ENCODE results near the gene ARHGEF2. TPM values are rescaled to one million over a fixed set of nuclear protein-coding genes. Genes with fewer than 3 reads are reported as not detected.
A peak's percentile ranks its signal among the peaks of the same experiment; 100 is the strongest.
"Not testable (repeated sequence)": the region's sequence is repeated elsewhere in the genome, so short reads cannot be mapped to it uniquely, and the experiment has no call there.

The ARHGEF2 gene
- total RNA-seq, 1 experiment from 2014 or later = 90.1 TPM

DNA sequence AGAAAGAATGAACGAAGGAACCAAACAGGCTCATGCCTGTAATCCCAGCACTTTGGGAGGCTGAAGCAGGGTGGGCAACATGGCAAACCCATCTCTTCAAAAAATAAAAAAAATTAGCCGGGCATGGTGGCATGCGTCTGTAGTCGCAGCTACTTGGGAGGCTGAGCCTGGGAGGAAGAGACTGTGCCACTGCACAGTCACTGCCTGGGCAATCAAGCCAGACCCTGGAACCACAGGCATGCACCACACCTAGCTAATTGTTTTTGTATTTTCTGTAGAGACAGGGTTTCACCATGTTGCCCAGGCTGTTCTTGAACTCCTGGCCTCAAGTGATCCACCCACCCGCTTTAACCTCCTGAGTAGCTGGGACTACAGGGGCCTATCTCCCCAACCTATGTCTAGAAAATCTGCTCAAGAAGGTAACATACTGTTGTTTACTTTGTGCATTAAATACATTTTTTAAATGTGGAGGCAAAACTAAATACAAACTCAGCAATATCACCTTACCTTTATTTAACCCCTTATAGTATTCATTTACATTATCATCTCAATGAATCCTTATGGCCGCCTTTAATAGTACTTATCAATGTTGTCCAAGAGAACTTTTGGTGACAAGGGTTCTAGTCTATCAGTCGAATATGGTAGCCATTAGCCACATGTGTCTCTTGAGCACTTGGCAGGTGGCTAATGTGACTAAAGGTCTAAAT is 46.9 kb downstream of the ARHGEF2 start:
- peaks cover 54 to 67% of the 10 kb centered on the region in 2 experiments for H3K36me3 ChIP-seq (ENCODE audit: control insufficient read depth in 1 of 2, insufficient read depth in 2 of 2, low read length in 2 of 2)
- ATAC-seq (no peak), DNase-seq (ENCODE audit: low read depth, low spot score) (no peak)
- no peak overlapping the region for H3K27ac ChIP-seq (ENCODE audit: low read depth, low read length)
- no peak overlapping the region for H3K4me3 ChIP-seq (replicated peaks in 1 of 2; ENCODE audit: low read depth in 1 of 2, low read length in 2 of 2)
- H3K9ac ChIP-seq (ENCODE audit: low read length) = no peak overlapping the region
- intact Hi-C loops (cut with micrococcal nuclease) = loop anchor here (2.0 kb wide), 1 partner anchor 15 kb away; no protein-coding TSS in a partner anchor
- H3K9me3 ChIP-seq (ENCODE audit: control insufficient read depth in 1 of 2, insufficient read depth in 1 of 2, low read depth in 1 of 2, low read length in 2 of 2) = no peaks in the 10 kb centered on the region
- peaks cover 77% of the 10 kb centered on the region for H3K79me2 ChIP-seq (ENCODE audit: insufficient read depth, low read length)
- H4K20me1 ChIP-seq (ENCODE audit: insufficient read depth) = peaks cover 31% of the 10 kb centered on the region; the same call in 1 of the 2 replicates
- peak overlapping the region; percentile 88; the same call in 1 of the 2 replicates for H3K4me2 ChIP-seq (ENCODE audit: low read length)
- ChIA-PET POLR2A (interaction anchor here (0.7 to 1.5 kb wide), 3 partner anchors 9 to 81 kb away, joined by 4 to 5 read pairs (median 4); no protein-coding TSS in a partner anchor), RAD21 (ENCODE audit: low non-redundant PET in 1 of 2, low total read pairs in 2 of 2, uncharacterized antibody in 2 of 2, unreplicated experiment in 2 of 2) (no interaction called here), CTCF (interaction anchor here (2.7 kb wide), 1 partner anchor 135 kb away, joined by 7 read pairs; no protein-coding TSS in a partner anchor)
- H3K27me3 ChIP-seq (ENCODE audit: insufficient read depth, low read length) = no peaks in the 10 kb centered on the region
- H3K9me2 ChIP-seq (ENCODE audit: insufficient read depth) = no peaks in the 10 kb centered on the region
- BruUV-seq (replicated peaks) = no TSS peak
- TF ChIP-seq CBX3 (IDR thresholded peaks at IDR 0.05; ENCODE audit: low read depth) = no peak
- no peak for TF ChIP-seq EGR1 (IDR thresholded peaks at IDR 0.05; ENCODE audit: low read depth)
- TF ChIP-seq, protein P1, sequence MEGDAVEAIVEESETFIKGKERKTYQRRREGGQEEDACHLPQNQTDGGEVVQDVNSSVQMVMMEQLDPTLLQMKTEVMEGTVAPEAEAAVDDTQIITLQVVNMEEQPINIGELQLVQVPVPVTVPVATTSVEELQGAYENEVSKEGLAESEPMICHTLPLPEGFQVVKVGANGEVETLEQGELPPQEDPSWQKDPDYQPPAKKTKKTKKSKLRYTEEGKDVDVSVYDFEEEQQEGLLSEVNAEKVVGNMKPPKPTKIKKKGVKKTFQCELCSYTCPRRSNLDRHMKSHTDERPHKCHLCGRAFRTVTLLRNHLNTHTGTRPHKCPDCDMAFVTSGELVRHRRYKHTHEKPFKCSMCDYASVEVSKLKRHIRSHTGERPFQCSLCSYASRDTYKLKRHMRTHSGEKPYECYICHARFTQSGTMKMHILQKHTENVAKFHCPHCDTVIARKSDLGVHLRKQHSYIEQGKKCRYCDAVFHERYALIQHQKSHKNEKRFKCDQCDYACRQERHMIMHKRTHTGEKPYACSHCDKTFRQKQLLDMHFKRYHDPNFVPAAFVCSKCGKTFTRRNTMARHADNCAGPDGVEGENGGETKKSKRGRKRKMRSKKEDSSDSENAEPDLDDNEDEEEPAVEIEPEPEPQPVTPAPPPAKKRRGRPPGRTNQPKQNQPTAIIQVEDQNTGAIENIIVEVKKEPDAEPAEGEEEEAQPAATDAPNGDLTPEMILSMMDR (IDR thresholded peaks at IDR 0.05 in 2 of 3, conservative IDR thresholded peaks at IDR 0.05 in 1 of 3; ENCODE audit: borderline replicate concordance in 1 of 3, insufficient read depth in 1 of 3, low read depth in 2 of 3, low read length in 2 of 3) = no peak
- no peak for TF ChIP-seq POLR2A (IDR thresholded peaks at IDR 0.05; ENCODE audit: borderline replicate concordance, extremely low read depth, insufficient read depth, insufficient read length)
- TF ChIP-seq, protein P2, sequence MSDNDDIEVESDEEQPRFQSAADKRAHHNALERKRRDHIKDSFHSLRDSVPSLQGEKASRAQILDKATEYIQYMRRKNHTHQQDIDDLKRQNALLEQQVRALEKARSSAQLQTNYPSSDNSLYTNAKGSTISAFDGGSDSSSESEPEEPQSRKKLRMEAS (IDR thresholded peaks at IDR 0.05) = no peak
- no peak for TF ChIP-seq TCF7L2 (IDR thresholded peaks at IDR 0.05; ENCODE audit: borderline replicate concordance, extremely low read depth, insufficient read depth, insufficient read length)
- peaks cover 14 to 25% of the 10 kb centered on the region in 2 experiments; a peak in 3 of 4 replicates for H3K4me1 ChIP-seq (ENCODE audit: control insufficient read depth in 1 of 2, insufficient read depth in 2 of 2, low read length in 2 of 2)
- H2AFZ ChIP-seq (ENCODE audit: low read depth, low read length, poor library complexity, severe bottlenecking) = no peak overlapping the region

DNA sequence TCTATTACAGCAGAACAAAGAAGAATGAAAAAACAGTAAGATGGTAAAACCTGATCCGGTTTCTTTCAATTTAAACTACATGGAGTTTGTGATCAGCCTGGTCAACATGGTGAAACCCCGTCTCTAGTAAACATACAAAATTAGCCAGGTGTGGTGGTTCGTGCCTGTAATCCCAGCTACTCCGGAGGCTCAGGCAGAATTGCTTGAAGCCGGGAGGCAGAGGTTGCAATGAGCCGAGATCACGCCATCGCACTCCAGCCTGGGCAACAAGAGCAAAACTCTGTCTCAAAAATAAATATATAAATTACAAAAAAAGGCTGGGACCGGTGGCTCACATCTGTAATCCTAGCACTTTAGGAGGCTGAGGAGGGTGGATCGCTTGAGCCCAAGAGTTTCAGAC is 47.6 kb downstream of the ARHGEF2 start:
- H3K9me2 ChIP-seq (ENCODE audit: insufficient read depth); H3K9ac ChIP-seq (ENCODE audit: low read length); H2AFZ ChIP-seq (ENCODE audit: low read depth, low read length, poor library complexity, severe bottlenecking); H3K27ac ChIP-seq (ENCODE audit: low read depth, low read length); RAD21 ChIA-PET (ENCODE audit: low non-redundant PET in 1 of 2, low total read pairs in 2 of 2, uncharacterized antibody in 2 of 2, unreplicated experiment in 2 of 2); H3K4me3 ChIP-seq (replicated peaks in 1 of 2; ENCODE audit: low read depth in 1 of 2, low read length in 2 of 2); ATAC-seq; BruUV-seq (replicated peaks); H3K4me2 ChIP-seq (ENCODE audit: low read length); H3K9me3 ChIP-seq (ENCODE audit: control insufficient read depth in 1 of 2, insufficient read depth in 1 of 2, low read depth in 1 of 2, low read length in 2 of 2); H3K27me3 ChIP-seq (ENCODE audit: insufficient read depth, low read length); DNase-seq (ENCODE audit: low read depth, low spot score): not testable (repeated sequence)
- Histone ChIP-seq H3K4me1 (ENCODE audit: control insufficient read depth in 1 of 2, insufficient read depth in 2 of 2, low read length in 2 of 2) (peaks cover 14 to 25% of the 10 kb centered on the region in 2 experiments; a peak in 3 of 4 replicates), H4K20me1 (ENCODE audit: insufficient read depth) (peaks cover 35% of the 10 kb centered on the region; the same call in 1 of the 2 replicates), H3K36me3 (ENCODE audit: control insufficient read depth in 1 of 2, insufficient read depth in 2 of 2, low read length in 2 of 2) (peaks cover 60 to 75% of the 10 kb centered on the region in 2 experiments), H3K79me2 (ENCODE audit: insufficient read depth, low read length) (peaks cover 85% of the 10 kb centered on the region)
- ChIA-PET POLR2A (interaction anchor here (0.7 kb wide), 1 partner anchor 80 kb away, joined by 4 read pairs; no protein-coding TSS in a partner anchor), CTCF (interaction anchor here (2.7 kb wide), 1 partner anchor 136 kb away, joined by 7 read pairs; no protein-coding TSS in a partner anchor)
- intact Hi-C loops (cut with micrococcal nuclease) = loop anchor here (2.0 kb wide), 1 partner anchor 14 kb away; no protein-coding TSS in a partner anchor
